Neural cell (in vitro differentiated cells): ENCODE results near the gene ACOX1. TPM values are rescaled to one million over a fixed set of nuclear protein-coding genes. Genes with fewer than 3 reads are reported as not detected.

Experiments used
- H2AFZ ChIP-seq: fragments of 200-600, 300-800 bp; sonication (generic), shearing (Covaris generic); 2 replicates; pipeline ENCODE4 v1.6.0; 2014; ENCODE audit warnings: low read depth, mild to moderate bottlenecking, antibody characterized with exemption, low read length, moderate library complexity
- H3F3A ChIP-seq: fragments of 200-600 bp; shearing (Covaris generic); 2 replicates; pipeline ENCODE4 v1.6.1; 2016; ENCODE audit warnings: mild to moderate bottlenecking, moderate library complexity, mixed read lengths, antibody characterized with exemption, low read length; ENCODE audit not compliant: insufficient read depth, poor library complexity, severe bottlenecking
- H3K27ac ChIP-seq: fragments of 200-600, 300-800 bp; sonication (generic), shearing (Covaris generic); 2 replicates; pipeline ENCODE4 v1.5.1; 2014; ENCODE audit warnings: mild to moderate bottlenecking, low read length, moderate library complexity
- H3K27me3 ChIP-seq: fragments of 300-800, 200-600 bp; sonication (generic), shearing (Covaris generic); 2 replicates; pipeline ENCODE4 v1.6.0; 2014; ENCODE audit warnings: mild to moderate bottlenecking, low read depth, low read length, moderate library complexity; ENCODE audit not compliant: insufficient read depth
- H3K36me3 ChIP-seq: fragments of 300-800, 200-600 bp; sonication (generic), shearing (Covaris generic); 2 replicates; pipeline ENCODE4 v1.5.1; 2014; ENCODE audit warnings: mild to moderate bottlenecking, antibody characterized with exemption, low read length, moderate library complexity; ENCODE audit not compliant: insufficient read depth
- H3K4me2 ChIP-seq: fragments of 300-800, 200-600 bp; sonication (generic), shearing (Covaris generic); 2 replicates; pipeline ENCODE4 v1.6.0; 2014; ENCODE audit warnings: mild to moderate bottlenecking, low read length
- H3K4me3 ChIP-seq: fragments of 300-800, 200-600 bp; sonication (generic), shearing (Covaris generic); 2 replicates; pipeline ENCODE4 v1.5.1; 2014; ENCODE audit warnings: mild to moderate bottlenecking, low read length, moderate library complexity
- H3K79me2 ChIP-seq: fragments of 200-600 bp; shearing (Covaris generic); replicated peaks from 2 replicates; pipeline ENCODE4 v1.6.0; 2014; ENCODE audit warnings: mild to moderate bottlenecking, low read length, moderate library complexity; ENCODE audit not compliant: insufficient read depth
- H3K9ac ChIP-seq: fragments of 300-800, 200-600 bp; sonication (generic), shearing (Covaris generic); 2 replicates; pipeline ENCODE4 v1.6.1; 2016; ENCODE audit warnings: mild to moderate bottlenecking, low read length, mixed read lengths
- H3K9me2 ChIP-seq: fragments of 200-600 bp; shearing (Covaris generic); 2 replicates; pipeline ENCODE4 v1.6.1; 2016; ENCODE audit warnings: mild to moderate bottlenecking, low read length, mixed read lengths; ENCODE audit not compliant: insufficient read depth
- H3K9me3 ChIP-seq: fragments of 200-600, 300-800 bp; sonication (generic), shearing (Covaris generic); 2 replicates; pipeline ENCODE4 v1.6.1; 2016; ENCODE audit warnings: mild to moderate bottlenecking, mixed run types, low read length, moderate library complexity, mixed read lengths
- H4K20me1 ChIP-seq: fragments of 200-600 bp; shearing (Covaris generic); 2 replicates; pipeline ENCODE4 v1.6.1; 2016; ENCODE audit warnings: mild to moderate bottlenecking, mixed run types; ENCODE audit not compliant: insufficient read depth
- EP300 ChIP-seq: fragments of 450-650 bp; conservative IDR thresholded peaks from 2 replicates; pipeline ENCODE4 v1.6.1; 2014; ENCODE audit warnings: antibody characterized with exemption, mild to moderate bottlenecking, moderate library complexity; ENCODE audit not compliant: poor library complexity, severe bottlenecking
- EZH2 ChIP-seq: fragments of 200-600, 300-800 bp; shearing (Covaris generic), sonication (generic); IDR thresholded peaks from 2 replicates; pipeline ENCODE4 v1.6.1; 2014; ENCODE audit warnings: antibody characterized with exemption, low read length, borderline replicate concordance, mild to moderate bottlenecking; ENCODE audit not compliant: insufficient read depth, poor library complexity, severe bottlenecking
- MXI1 ChIP-seq: fragments of 450-650 bp; conservative IDR thresholded peaks from 2 replicates; pipeline ENCODE4 v1.6.1; 2014; ENCODE audit warnings: antibody characterized with exemption, mild to moderate bottlenecking; ENCODE audit not compliant: poor library complexity, severe bottlenecking
- POLR2AphosphoS5 ChIP-seq: IDR thresholded peaks from 2 replicates; pipeline ENCODE4 v1.6.1; 2012
- RAD21 ChIP-seq: fragments of 450-650 bp; conservative IDR thresholded peaks from 2 replicates; pipeline ENCODE4 v1.6.1; 2014; ENCODE audit warnings: antibody characterized with exemption, mild to moderate bottlenecking, moderate library complexity
- REST ChIP-seq: IDR thresholded peaks from 2 replicates; pipeline ENCODE4 v1.6.1; 2012; ENCODE audit warnings: borderline replicate concordance
- SMC3 ChIP-seq: fragments of 450-650 bp; conservative IDR thresholded peaks from 2 replicates; pipeline ENCODE4 v1.6.1; 2014; ENCODE audit warnings: antibody characterized with exemption, mild to moderate bottlenecking, moderate library complexity; ENCODE audit not compliant: poor library complexity
- TAF1 ChIP-seq: IDR thresholded peaks from 2 replicates; pipeline ENCODE4 v1.6.1; 2012; ENCODE audit warnings: low read depth
- polyA plus RNA-seq: library from polyadenylated mRNA; depleted of rRNA; stranded (reverse); fragments of >200 nt; gene quantifications from 2 replicates; pipeline ENCODE4 v1.2.3, GENCODE V29; 2014
- TF ChIP-seq, protein P1 (sequence below): fragments of 450-650 bp; IDR thresholded peaks from 2 replicates; pipeline ENCODE4 v1.5.1; 2014; ENCODE audit warnings: antibody characterized with exemption, mild to moderate bottlenecking, moderate library complexity; ENCODE audit not compliant: poor library complexity, severe bottlenecking

ACOX1 gene
- polyA plus RNA-seq, 1 donor from 2014 or later: 31.2 TPM

- Histone ChIP-seq H3K27me3 (no peaks in the 10 kb centered on the region), H3K4me3 (no peak overlapping the region), H3K9ac (no peak overlapping the region), H3K79me2 (no peaks in the 10 kb centered on the region), H3K4me2 (no peak overlapping the region), H3K36me3 (no peaks in the 10 kb centered on the region), H3F3A (no peaks in the 10 kb centered on the region), H3K27ac (no peak overlapping the region), H2AFZ (no peak overlapping the region), H3K9me2 (no peaks in the 10 kb centered on the region), H3K9me3 (no peaks in the 10 kb centered on the region), H4K20me1 (no peaks in the 10 kb centered on the region)
- TF ChIP-seq POLR2AphosphoS5 (no peak), EP300 (no peak), EZH2 (no peak)
- TF ChIP-seq, protein P1, sequence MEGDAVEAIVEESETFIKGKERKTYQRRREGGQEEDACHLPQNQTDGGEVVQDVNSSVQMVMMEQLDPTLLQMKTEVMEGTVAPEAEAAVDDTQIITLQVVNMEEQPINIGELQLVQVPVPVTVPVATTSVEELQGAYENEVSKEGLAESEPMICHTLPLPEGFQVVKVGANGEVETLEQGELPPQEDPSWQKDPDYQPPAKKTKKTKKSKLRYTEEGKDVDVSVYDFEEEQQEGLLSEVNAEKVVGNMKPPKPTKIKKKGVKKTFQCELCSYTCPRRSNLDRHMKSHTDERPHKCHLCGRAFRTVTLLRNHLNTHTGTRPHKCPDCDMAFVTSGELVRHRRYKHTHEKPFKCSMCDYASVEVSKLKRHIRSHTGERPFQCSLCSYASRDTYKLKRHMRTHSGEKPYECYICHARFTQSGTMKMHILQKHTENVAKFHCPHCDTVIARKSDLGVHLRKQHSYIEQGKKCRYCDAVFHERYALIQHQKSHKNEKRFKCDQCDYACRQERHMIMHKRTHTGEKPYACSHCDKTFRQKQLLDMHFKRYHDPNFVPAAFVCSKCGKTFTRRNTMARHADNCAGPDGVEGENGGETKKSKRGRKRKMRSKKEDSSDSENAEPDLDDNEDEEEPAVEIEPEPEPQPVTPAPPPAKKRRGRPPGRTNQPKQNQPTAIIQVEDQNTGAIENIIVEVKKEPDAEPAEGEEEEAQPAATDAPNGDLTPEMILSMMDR: no peak
Observed at GRCh38 chr17:75996665-75997590, 18.0 kb upstream of the ACOX1 start.

GRCh38 chr17:75995385-75995925 lies 16.5 kb upstream of the ACOX1 start:
- Histone ChIP-seq H3F3A (no peaks in the 10 kb centered on the region), H3K79me2 (no peaks in the 10 kb centered on the region), H3K9me2 (no peaks in the 10 kb centered on the region), H3K4me3 (no peak overlapping the region), H3K4me2 (no peak overlapping the region), H2AFZ (no peak overlapping the region), H3K27ac (no peak overlapping the region), H3K27me3 (no peaks in the 10 kb centered on the region), H3K9me3 (no peaks in the 10 kb centered on the region), H3K9ac (no peak overlapping the region), H4K20me1 (no peaks in the 10 kb centered on the region), H3K36me3 (no peaks in the 10 kb centered on the region)
- no peak for TF ChIP-seq EZH2
- no peak for TF ChIP-seq TAF1
- no peak for TF ChIP-seq EP300
- no peak for TF ChIP-seq MXI1
- TF ChIP-seq, protein P1: no peak
- no peak for TF ChIP-seq SMC3
- TF ChIP-seq RAD21: no peak
- TF ChIP-seq REST: no peak
- no peak for TF ChIP-seq POLR2AphosphoS5
